Stomach smooth muscle (tissue), 2 donors: ENCODE data around the gene RBM47.

Experiments used
- H3K27ac ChIP-seq: one replicate; pipeline ENCODE4 v1.7.0; 2013; ENCODE audit warnings: mild to moderate bottlenecking, low read length, inconsistent platforms
- H3K27me3 ChIP-seq, 2 donors: one replicate each; pipeline ENCODE4 v1.7.0; 2013; ENCODE audit warnings: low read length in 2 of 2; ENCODE audit not compliant: insufficient read depth in 2 of 2, control insufficient read depth in 1 of 2
- H3K36me3 ChIP-seq, 2 donors: one replicate each; pipeline ENCODE4 v1.7.0; 2013; ENCODE audit warnings: low read length in 2 of 2; ENCODE audit not compliant: control insufficient read depth in 2 of 2, insufficient read depth in 2 of 2
- H3K4me1 ChIP-seq: one replicate; pipeline ENCODE4 v1.7.0; 2013; ENCODE audit warnings: low read length; ENCODE audit not compliant: control insufficient read depth, insufficient read depth
- H3K4me3 ChIP-seq, 2 donors: one replicate each; pipeline ENCODE4 v1.7.0; 2013; ENCODE audit warnings: low read length in 2 of 2
- H3K9ac ChIP-seq, 2 donors: one replicate each; pipeline ENCODE4 v1.7.0; 2013; ENCODE audit warnings: low read length in 2 of 2, mild to moderate bottlenecking in 1 of 2
- H3K9me3 ChIP-seq, 2 donors: one replicate each; pipeline ENCODE4 v1.7.0; 2013; ENCODE audit warnings: low read length in 2 of 2; ENCODE audit not compliant: control insufficient read depth in 2 of 2
- donor health status: healthy.
- donor health status: Pancreatic carcinoma.

RBM47 gene

DNA sequence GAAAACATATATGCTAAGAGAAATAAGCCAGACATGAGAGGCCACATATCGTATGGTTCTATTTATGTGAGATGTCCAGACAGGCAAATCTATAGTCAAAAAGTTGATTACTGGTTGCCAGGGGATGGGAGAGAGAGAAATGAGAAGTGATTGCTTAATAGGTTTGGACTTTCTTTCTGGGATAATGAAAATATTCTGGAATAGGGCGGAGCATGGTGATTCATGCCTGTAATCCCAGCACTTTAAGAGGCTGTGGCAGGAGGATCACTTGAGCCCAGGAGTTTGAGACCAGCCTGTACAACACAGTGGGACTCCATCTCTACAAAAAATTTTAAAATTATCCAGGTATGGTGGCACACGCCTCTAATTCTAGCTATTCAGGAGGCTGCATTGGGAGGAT, 22.4 kb downstream of the RBM47 start:
- no peaks in the 10 kb centered on the region for H3K36me3 ChIP-seq
- no peak overlapping the region for H3K4me3 ChIP-seq
- no peaks in the 10 kb centered on the region for H3K4me1 ChIP-seq
- H3K9ac ChIP-seq, result no peak overlapping the region
- no peaks in the 10 kb centered on the region for H3K9me3 ChIP-seq
- H3K27ac ChIP-seq, result no peak overlapping the region
- H3K27me3 ChIP-seq, result no peaks in the 10 kb centered on the region

DNA sequence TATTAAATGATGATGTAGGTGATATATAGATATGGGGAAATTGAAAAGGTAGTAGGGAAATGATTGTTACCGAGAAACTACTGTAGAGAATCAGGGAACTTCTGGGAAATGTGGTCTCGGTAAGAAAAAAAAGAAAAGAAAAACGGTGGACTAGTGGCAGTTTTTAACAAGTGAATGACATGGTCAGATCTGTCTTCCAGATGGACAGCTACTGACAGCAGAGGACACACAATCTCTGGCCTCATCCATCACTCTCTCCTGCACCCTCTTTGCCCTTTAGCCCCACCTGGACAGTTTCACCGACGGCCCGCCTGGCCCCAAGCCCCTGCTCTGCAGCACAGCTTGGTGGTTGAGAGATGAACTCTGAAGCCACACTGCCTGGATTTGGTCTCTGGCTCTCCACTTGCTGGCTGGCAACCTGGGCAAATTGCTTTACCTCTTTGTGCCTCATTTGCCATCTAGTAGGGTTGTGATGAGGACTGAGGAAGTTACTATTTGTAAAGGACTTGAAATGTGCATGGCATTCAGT, 23.4 kb downstream of the RBM47 start:
- no peak overlapping the region for H3K27ac ChIP-seq
- no peak overlapping the region for H3K9ac ChIP-seq
- H3K27me3 ChIP-seq, result no peaks in the 10 kb centered on the region
- no peaks in the 10 kb centered on the region for H3K9me3 ChIP-seq
- no peak overlapping the region for H3K4me3 ChIP-seq
- H3K36me3 ChIP-seq, result no peaks in the 10 kb centered on the region
- no peaks in the 10 kb centered on the region for H3K4me1 ChIP-seq

DNA sequence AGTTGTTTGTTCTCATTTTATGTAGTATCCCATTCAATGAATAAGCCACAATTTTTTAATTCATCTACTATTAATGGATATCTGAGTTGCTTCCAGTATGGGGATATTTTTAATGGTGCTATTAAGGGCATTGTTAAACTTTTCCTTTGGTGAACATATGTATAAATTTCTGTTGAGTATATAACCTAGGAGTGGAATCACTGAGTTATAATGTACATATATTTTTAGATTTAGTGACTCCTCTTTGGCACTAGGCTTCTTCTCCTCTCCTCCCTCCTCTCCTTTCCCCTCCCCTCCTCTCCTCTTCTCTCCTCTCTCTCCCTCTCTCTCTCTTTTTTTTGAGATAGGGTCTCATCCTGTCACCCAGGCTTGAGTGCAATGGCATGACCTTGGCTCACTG, 26.4 kb downstream of the RBM47 start:
- Histone ChIP-seq H3K27ac (no peak overlapping the region), H3K27me3 (no peaks in the 10 kb centered on the region)

DNA sequence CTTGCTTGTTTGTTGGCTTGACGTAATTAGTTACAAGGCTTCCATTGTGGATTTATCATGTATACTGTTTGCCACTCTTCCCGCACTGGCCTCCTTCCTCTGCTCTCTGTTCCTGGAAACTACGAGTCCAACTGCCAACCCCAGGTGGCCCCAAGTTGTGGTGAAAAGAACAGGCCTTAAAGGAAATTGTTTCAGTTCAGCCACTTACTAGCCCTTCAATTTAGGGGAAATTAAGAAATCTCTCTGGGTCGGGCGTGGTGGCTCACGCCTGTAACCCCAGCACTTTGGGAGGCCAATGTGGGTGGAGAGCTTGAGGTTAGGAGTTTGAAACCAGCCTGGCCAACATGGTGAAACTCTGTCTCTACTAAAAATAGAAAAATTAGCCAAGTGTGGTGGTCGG, 28.0 kb downstream of the RBM47 start:
- no peaks in the 10 kb centered on the region for H3K36me3 ChIP-seq
- no peak overlapping the region for H3K27ac ChIP-seq
- H3K9me3 ChIP-seq, result no peaks in the 10 kb centered on the region
- H3K27me3 ChIP-seq, result no peaks in the 10 kb centered on the region
- H3K4me1 ChIP-seq, result no peaks in the 10 kb centered on the region
- H3K4me3 ChIP-seq, result no peak overlapping the region
- no peak overlapping the region for H3K9ac ChIP-seq

More for the DNA sequence above, 26.4 kb downstream of the RBM47 start:
- Histone ChIP-seq H3K9me3 (no peaks in the 10 kb centered on the region), H3K4me1 (no peaks in the 10 kb centered on the region), H3K4me3 (no peak overlapping the region), H3K9ac (no peak overlapping the region), H3K36me3 (no peaks in the 10 kb centered on the region)

DNA sequence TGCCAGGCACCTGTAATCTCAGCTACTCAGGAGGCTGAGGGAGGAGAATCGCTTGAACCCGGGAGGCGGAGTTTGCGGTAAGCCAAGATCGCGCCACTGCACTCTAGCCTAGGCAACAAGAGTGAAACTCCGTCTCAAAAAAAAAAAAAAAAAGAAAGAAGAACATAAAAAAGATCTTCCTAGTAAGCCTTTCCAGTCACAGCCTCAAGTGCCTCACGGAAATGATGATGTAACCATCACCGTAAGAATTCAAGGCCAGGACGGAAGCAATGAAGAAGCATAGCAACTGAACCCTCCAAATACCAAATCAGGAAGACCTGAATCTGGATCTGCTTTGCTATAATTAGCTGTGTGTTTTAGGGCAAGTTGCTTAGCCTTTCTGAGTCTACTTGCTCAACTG, 28.8 kb downstream of the RBM47 start:
- no peaks in the 10 kb centered on the region for H3K27me3 ChIP-seq
- H3K4me1 ChIP-seq, result no peaks in the 10 kb centered on the region
- no peak overlapping the region for H3K4me3 ChIP-seq
- H3K36me3 ChIP-seq, result no peaks in the 10 kb centered on the region
- H3K27ac ChIP-seq, result no peak overlapping the region
- H3K9me3 ChIP-seq, result no peaks in the 10 kb centered on the region
- no peak overlapping the region for H3K9ac ChIP-seq

DNA sequence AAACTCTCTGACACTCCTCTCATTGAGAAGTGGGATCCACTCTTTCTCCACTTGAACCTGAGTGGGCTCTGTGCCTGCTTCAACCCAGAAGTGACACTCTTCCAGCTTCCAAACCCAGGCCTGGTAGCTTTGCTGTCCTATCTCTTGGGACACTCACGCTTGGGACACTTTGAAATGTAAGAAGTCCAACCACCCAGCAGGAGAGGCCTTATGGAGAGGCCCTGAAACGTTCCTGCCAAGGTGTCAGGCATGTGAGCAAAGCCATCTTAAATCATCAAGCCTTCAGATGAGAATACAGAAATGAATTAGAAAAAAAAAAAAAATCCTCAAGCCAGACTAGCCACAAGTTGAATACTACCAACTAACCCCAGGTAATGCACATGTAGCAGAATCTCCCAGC, 30.2 kb downstream of the RBM47 start:
- Histone ChIP-seq H3K4me3 (no peak overlapping the region), H3K9me3 (no peaks in the 10 kb centered on the region), H3K27ac (no peak overlapping the region), H3K27me3 (no peaks in the 10 kb centered on the region), H3K4me1 (no peaks in the 10 kb centered on the region), H3K9ac (no peak overlapping the region), H3K36me3 (no peaks in the 10 kb centered on the region)

DNA sequence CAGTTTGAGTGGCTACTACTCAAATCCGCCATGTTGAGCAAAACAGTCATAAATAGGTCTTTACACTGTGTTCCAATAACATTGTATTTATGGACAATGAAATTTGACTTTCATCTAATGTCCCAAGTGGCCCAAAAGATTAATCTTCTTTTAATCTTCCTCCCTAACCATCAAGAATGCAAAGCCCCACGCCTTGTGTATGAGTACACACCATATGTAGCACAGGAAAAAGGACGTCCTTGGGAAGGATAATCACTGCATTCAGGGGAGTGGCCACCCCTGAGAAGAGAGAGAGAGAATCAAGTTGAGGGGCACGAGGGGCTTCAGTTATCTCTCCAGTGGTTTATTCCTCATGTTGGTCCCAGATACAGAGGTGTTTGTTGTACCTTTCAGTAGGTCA, 33.1 kb downstream of the RBM47 start:
- H3K4me1 ChIP-seq, result no peaks in the 10 kb centered on the region
- H3K9me3 ChIP-seq, result no peaks in the 10 kb centered on the region
- no peaks in the 10 kb centered on the region for H3K36me3 ChIP-seq
- H3K27ac ChIP-seq, result no peak overlapping the region
- no peaks in the 10 kb centered on the region for H3K27me3 ChIP-seq
- no peak overlapping the region for H3K4me3 ChIP-seq
- no peak overlapping the region for H3K9ac ChIP-seq

DNA sequence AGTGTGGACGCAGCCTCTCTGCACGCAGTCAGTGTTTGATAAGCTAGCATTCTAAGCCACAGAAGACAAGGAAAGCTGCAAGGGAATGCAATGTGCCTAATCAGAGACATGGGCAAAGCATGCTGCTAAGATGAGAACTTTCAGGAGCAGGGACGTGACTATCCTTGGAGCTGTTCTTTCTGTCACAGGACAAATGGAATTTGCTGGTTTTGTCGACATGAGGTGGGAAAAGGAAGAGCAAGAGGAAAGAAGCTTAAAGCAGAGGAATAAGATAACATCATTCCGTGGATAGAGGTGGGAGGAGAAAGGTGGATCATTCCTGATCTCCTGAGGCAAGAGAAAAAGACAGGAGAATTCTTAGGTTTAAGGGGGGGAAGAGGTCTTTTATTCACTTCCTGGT, 33.7 kb downstream of the RBM47 start:
- Histone ChIP-seq H3K27me3 (no peaks in the 10 kb centered on the region), H3K9ac (no peak overlapping the region), H3K9me3 (no peaks in the 10 kb centered on the region), H3K4me3 (no peak overlapping the region), H3K27ac (no peak overlapping the region), H3K36me3 (no peaks in the 10 kb centered on the region), H3K4me1 (no peaks in the 10 kb centered on the region)

DNA sequence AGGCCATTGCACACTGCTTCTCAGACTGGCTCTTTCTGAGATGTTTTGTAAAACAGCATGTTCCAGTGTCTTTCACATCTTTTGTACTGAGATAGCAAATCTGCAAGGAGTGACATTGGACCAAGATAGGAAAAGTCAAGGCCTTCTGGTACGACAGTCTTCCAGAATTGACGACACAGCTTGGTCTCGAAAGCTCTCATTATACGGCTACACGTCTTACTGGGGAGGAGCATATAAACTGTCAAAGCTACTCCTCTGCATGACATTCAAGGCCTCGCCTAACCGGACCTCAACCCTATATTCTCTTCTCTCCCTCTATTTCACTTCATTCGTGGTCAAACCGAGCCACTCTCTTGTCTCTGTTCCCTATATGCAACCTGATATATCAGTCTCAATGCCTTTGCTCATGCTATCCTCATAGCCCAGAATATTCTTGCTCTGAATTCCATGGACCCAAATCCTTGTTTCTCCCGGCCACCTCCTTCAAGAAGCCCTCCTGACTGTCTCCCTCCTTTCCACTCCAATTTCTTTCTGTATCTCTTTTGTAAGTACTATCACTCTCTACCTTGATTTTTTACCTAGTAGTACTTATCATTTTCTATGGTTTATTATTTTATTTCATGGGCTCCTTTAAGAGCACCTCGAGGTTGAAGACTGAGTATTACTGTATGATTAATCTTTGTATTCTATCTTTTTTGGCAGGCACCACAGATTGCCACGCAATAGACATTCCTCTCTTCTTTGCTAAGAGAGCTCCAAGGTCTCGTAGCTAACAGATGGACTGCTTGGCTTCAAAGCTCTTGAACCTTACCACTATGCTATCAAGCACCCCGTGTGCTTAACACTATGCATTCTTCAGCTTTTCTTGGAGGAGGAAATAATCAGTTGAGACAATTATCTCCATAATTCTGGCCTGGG, 35.1 kb downstream of the RBM47 start:
- Histone ChIP-seq H3K4me3 (no peak overlapping the region), H3K9ac (no peak overlapping the region), H3K4me1 (no peaks in the 10 kb centered on the region), H3K36me3 (no peaks in the 10 kb centered on the region), H3K27me3 (no peaks in the 10 kb centered on the region), H3K9me3 (no peaks in the 10 kb centered on the region), H3K27ac (no peak overlapping the region)

DNA sequence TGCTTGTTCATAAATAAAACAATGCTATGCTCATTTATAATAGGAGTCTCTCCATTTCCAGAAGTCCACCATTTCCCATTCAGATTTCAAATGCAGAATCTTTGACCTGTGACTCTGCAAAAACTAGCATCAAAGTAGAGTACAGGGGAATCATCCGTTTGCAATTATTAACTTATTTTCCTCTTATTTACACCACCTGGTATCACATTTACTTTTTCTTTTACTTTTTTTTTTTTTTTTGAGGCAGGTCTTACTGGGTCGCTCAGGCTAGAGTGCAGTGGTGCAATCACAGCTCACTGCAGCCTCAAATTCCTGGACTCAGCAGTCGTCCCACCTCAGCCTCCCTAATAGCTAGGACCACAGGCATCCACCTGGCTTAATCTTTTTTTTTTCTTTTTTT, 37.6 kb downstream of the RBM47 start:
- H3K27me3 ChIP-seq, result no peaks in the 10 kb centered on the region
- H3K27ac ChIP-seq, result no peak overlapping the region
- H3K36me3 ChIP-seq, result no peaks in the 10 kb centered on the region
- no peak overlapping the region for H3K9ac ChIP-seq
- H3K9me3 ChIP-seq, result no peaks in the 10 kb centered on the region
- H3K4me1 ChIP-seq, result no peaks in the 10 kb centered on the region
- H3K4me3 ChIP-seq, result no peak overlapping the region

DNA sequence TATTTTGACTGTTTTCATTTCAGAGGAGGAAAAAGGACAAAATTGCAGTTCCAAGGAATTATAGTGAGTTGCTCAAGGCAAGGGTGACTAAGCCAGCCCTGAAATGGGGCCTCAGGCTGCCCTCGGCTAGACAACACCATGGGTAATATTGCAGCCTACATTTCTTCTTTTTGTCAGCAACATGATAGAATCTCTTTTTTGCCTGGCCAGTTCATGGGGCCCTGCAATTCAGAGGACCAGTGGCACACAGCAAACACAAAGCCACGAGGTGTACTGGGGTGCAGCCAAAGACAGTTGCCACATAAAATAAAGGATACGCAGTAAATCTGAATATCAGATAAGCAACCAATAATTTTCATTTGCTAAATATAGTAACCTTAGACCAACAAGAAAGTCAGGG, 41.8 kb downstream of the RBM47 start:
- H3K27ac ChIP-seq, result no peak overlapping the region
- peaks cover 0 to under 1% of the 10 kb centered on the region in 2 donors for H3K9me3 ChIP-seq
- no peaks in the 10 kb centered on the region for H3K36me3 ChIP-seq
- peaks cover 0 to 7% of the 10 kb centered on the region in 2 donors for H3K27me3 ChIP-seq
- H3K4me1 ChIP-seq, result no peaks in the 10 kb centered on the region
- H3K4me3 ChIP-seq, result no peak overlapping the region
- no peak overlapping the region for H3K9ac ChIP-seq
